Mesodermal cell (in vitro differentiated cells): ENCODE results near the gene CCND1.
A peak's percentile ranks its signal among the peaks of the same experiment; 100 is the strongest.

ENCODE experiments used
- H3K27ac ChIP-seq: 2 replicates; pipeline ENCODE4 v1.7.0; 2013; ENCODE audit warnings: mild to moderate bottlenecking, low read depth, low read length, moderate library complexity; ENCODE audit not compliant: severe bottlenecking
- H3K36me3 ChIP-seq: 2 replicates; pipeline ENCODE4 v1.7.1; 2013; ENCODE audit warnings: mild to moderate bottlenecking, low read length, moderate library complexity; ENCODE audit not compliant: control insufficient read depth, insufficient read depth
- H3K4me1 ChIP-seq: one replicate; pipeline ENCODE4 v1.7.1; 2013; ENCODE audit warnings: mild to moderate bottlenecking, low read length; ENCODE audit not compliant: insufficient read depth, control insufficient read depth, poor library complexity, severe bottlenecking
- H3K4me3 ChIP-seq: 2 replicates; pipeline ENCODE4 v1.7.0; 2013; ENCODE audit warnings: low read length, control low read depth, mild to moderate bottlenecking; ENCODE audit not compliant: insufficient read depth, poor library complexity, severe bottlenecking; ENCODE audit errors: extremely low read depth
- H3K9me3 ChIP-seq: 2 replicates; pipeline ENCODE4 v1.7.1; 2013; ENCODE audit warnings: mild to moderate bottlenecking, low read length, moderate library complexity; ENCODE audit not compliant: control insufficient read depth
- WGBS, 2 experiments: methylation state at CpG; one replicate each; pipeline ENCODE4 v1.1.5; 2013; ENCODE audit warnings: missing lambda C conversion rate in 2 of 2; ENCODE audit not compliant: insufficient coverage in 2 of 2; 5-methylcytosine and 5-hydroxymethylcytosine counted together

Gene CCND1

GRCh38 chr11:69647761-69648497 is 7.0 kb downstream of the CCND1 start:
- Histone ChIP-seq H3K36me3 (peaks cover 99% of the 10 kb centered on the region), H3K27ac (peak overlapping the region; percentile 45), H3K4me3 (peak overlapping the region; percentile 2), H3K4me1 (peaks cover 45% of the 10 kb centered on the region), H3K9me3 (no peaks in the 10 kb centered on the region)
- WGBS, 2 experiments: 96 to 97% methylated on average over 21 to 25 of the region's 28 CpGs

- Histone ChIP-seq H3K9me3 (no peaks in the 10 kb centered on the region), H3K27ac (peak overlapping the region; percentile 41)
- WGBS, 2 experiments: 95 to 97% methylated on average over 37 of the region's 37 CpGs
Observed at GRCh38 chr11:69648679-69649575, 8.0 kb downstream of the CCND1 start.

GRCh38 chr11:69649576-69649900 is 8.6 kb downstream of the CCND1 start:
- Histone ChIP-seq H3K9me3 (no peaks in the 10 kb centered on the region), H3K36me3 (peaks cover 99% of the 10 kb centered on the region), H3K27ac (peak overlapping the region; percentile 41), H3K4me3 (no peak overlapping the region), H3K4me1 (peaks cover 44% of the 10 kb centered on the region)
- whole genome bisulfite sequencing, 2 experiments: 94 to 96% methylated on average over 9 to 10 of the region's 10 CpGs

More at GRCh38 chr11:69648679-69649575, 8.0 kb downstream of the CCND1 start:
- Histone ChIP-seq H3K4me3 (no peak overlapping the region), H3K36me3 (peaks cover 99% of the 10 kb centered on the region), H3K4me1 (peaks cover 45% of the 10 kb centered on the region)

- Histone ChIP-seq H3K4me1 (peaks cover 37% of the 10 kb centered on the region), H3K27ac (peak overlapping the region; percentile 41), H3K9me3 (no peaks in the 10 kb centered on the region), H3K4me3 (no peak overlapping the region), H3K36me3 (peaks cover 92% of the 10 kb centered on the region)
- WGBS, 2 experiments: 95 to 97% methylated on average over 22 to 23 of the region's 24 CpGs
Observed at GRCh38 chr11:69650081-69650831, 9.3 kb downstream of the CCND1 start.

GRCh38 chr11:69650832-69651344 is 9.9 kb downstream of the CCND1 start:
- peaks cover 31% of the 10 kb centered on the region for H3K4me1 ChIP-seq
- H3K27ac ChIP-seq: no peak overlapping the region
- H3K36me3 ChIP-seq: peaks cover 85% of the 10 kb centered on the region
- 94 to 98% methylated on average over 18 to 22 of the region's 23 CpGs for WGBS, 2 experiments
- H3K9me3 ChIP-seq: no peaks in the 10 kb centered on the region
- H3K4me3 ChIP-seq: no peak overlapping the region

- no peaks in the 10 kb centered on the region for H3K9me3 ChIP-seq
- WGBS, 2 experiments: 97 to 100% methylated on average over 1 to 6 of the region's 15 CpGs
- no peak overlapping the region for H3K27ac ChIP-seq
Observed at GRCh38 chr11:69651834-69652620, 11.1 kb downstream of the CCND1 start.

GRCh38 chr11:69652999-69653398 is 12.0 kb downstream of the CCND1 start:
- Histone ChIP-seq H3K4me3 (no peak overlapping the region), H3K9me3 (no peaks in the 10 kb centered on the region), H3K27ac (no peak overlapping the region), H3K4me1 (peaks cover 23% of the 10 kb centered on the region), H3K36me3 (peaks cover 64% of the 10 kb centered on the region)
- 82 to 92% methylated on average over 6 to 10 of the region's 11 CpGs for WGBS, 2 experiments

More at GRCh38 chr11:69651834-69652620, 11.1 kb downstream of the CCND1 start:
- Histone ChIP-seq H3K36me3 (peaks cover 74% of the 10 kb centered on the region), H3K4me3 (no peak overlapping the region), H3K4me1 (peaks cover 25% of the 10 kb centered on the region)

- 96 to 97% methylated on average over 15 to 17 of the region's 23 CpGs for WGBS, 2 experiments
- peaks cover 59% of the 10 kb centered on the region for H3K36me3 ChIP-seq
Observed at GRCh38 chr11:69653406-69653960, 12.5 kb downstream of the CCND1 start.

GRCh38 chr11:69654001-69654659 is 13.2 kb downstream of the CCND1 start:
- Histone ChIP-seq H3K27ac (peak overlapping the region; percentile 23), H3K4me3 (no peak overlapping the region), H3K36me3 (peaks cover 53% of the 10 kb centered on the region), H3K9me3 (no peaks in the 10 kb centered on the region), H3K4me1 (peaks cover 26% of the 10 kb centered on the region)
- 95 to 96% methylated on average over 37 to 38 of the region's 38 CpGs for WGBS, 2 experiments

More at GRCh38 chr11:69653406-69653960, 12.5 kb downstream of the CCND1 start:
- Histone ChIP-seq H3K9me3 (no peaks in the 10 kb centered on the region), H3K4me1 (peaks cover 22% of the 10 kb centered on the region), H3K4me3 (no peak overlapping the region), H3K27ac (no peak overlapping the region)
